Endodermal cell (in vitro differentiated cells): ENCODE data around the gene ZNF224. TPM values are rescaled to one million over a fixed set of nuclear protein-coding genes. Genes with fewer than 3 reads are reported as not detected.
A peak's percentile ranks its signal among the peaks of the same experiment; 100 is the strongest.

Source experiments
- DNase-seq: peaks from one replicate; pipeline ENCODE4 v3.0.0-alpha.2; 2017
- H3K27ac ChIP-seq: 2 replicates; pipeline ENCODE4 v1.5.1; 2013; ENCODE audit warnings: mild to moderate bottlenecking, low read depth, low read length, moderate library complexity
- H3K27me3 ChIP-seq: 2 replicates; pipeline ENCODE4 v1.6.1; 2013; ENCODE audit warnings: mild to moderate bottlenecking, low read length, moderate library complexity; ENCODE audit not compliant: insufficient read depth, control insufficient read depth, poor library complexity, severe bottlenecking
- H3K36me3 ChIP-seq: 2 replicates; pipeline ENCODE4 v1.7.0; 2013; ENCODE audit warnings: mild to moderate bottlenecking, low read length, moderate library complexity; ENCODE audit not compliant: control insufficient read depth, insufficient read depth
- H3K4me1 ChIP-seq: one replicate; pipeline ENCODE4 v1.7.0; 2013; ENCODE audit warnings: low read length; ENCODE audit not compliant: control insufficient read depth, insufficient read depth
- H3K4me3 ChIP-seq: 2 replicates; pipeline ENCODE4 v1.5.1; 2013; ENCODE audit warnings: mild to moderate bottlenecking, low read length, moderate library complexity
- H3K9ac ChIP-seq: 2 replicates; pipeline ENCODE4 v1.6.1; 2013; ENCODE audit warnings: mild to moderate bottlenecking, low read length, moderate library complexity; ENCODE audit not compliant: poor library complexity, severe bottlenecking; ENCODE audit errors: extremely low read depth
- H3K9me3 ChIP-seq: 2 replicates; pipeline ENCODE4 v1.6.1; 2013; ENCODE audit warnings: mild to moderate bottlenecking, low read length, moderate library complexity; ENCODE audit not compliant: control insufficient read depth
- H3K27ac Mint-ChIP-seq: 2 replicates; pipeline ENCODE4 v1.8.0; 2020; ENCODE audit warnings: mixed read lengths
- H3K27me3 Mint-ChIP-seq: 2 replicates; pipeline ENCODE4 v1.8.0; 2021; ENCODE audit warnings: mild to moderate bottlenecking, mixed read lengths; ENCODE audit not compliant: insufficient read depth
- H3K36me3 Mint-ChIP-seq: 2 replicates; pipeline ENCODE4 v1.8.0; 2020; ENCODE audit warnings: low read depth, mixed read lengths
- H3K4me1 Mint-ChIP-seq: 2 replicates; pipeline ENCODE4 v1.8.0; 2020; ENCODE audit warnings: mixed read lengths
- H3K4me3 Mint-ChIP-seq: 2 replicates; pipeline ENCODE4 v1.8.0; 2020; ENCODE audit warnings: mild to moderate bottlenecking, moderate library complexity, mixed read lengths
- H3K9me3 Mint-ChIP-seq: 2 replicates; pipeline ENCODE4 v1.8.0; 2020; ENCODE audit warnings: mild to moderate bottlenecking, mixed read lengths
- CTCF ChIP-seq: fragments of 200-600 bp; sonication (generic); conservative IDR thresholded peaks from 2 replicates; pipeline ENCODE4 v1.5.0; 2021; ENCODE audit warnings: antibody characterized with exemption, mild to moderate bottlenecking
- WGBS, 2 experiments: methylation state at CpG; one replicate each; pipeline versions ENCODE4 v1.1.5 to v1.1.7; 2013; ENCODE audit warnings: missing lambda C conversion rate in 2 of 2, mixed read lengths in 1 of 2; ENCODE audit not compliant: insufficient coverage in 1 of 2, insufficient read length in 1 of 2; 5-methylcytosine and 5-hydroxymethylcytosine counted together
- total RNA-seq, 2 donors: library from RNA; stranded (reverse); fragmentation: NEBNext Ultra II Directional in 1 of 2; extraction: Animal tissue kit (Norgen Biotek cat#: 25700) in 1 of 2; gene quantifications; 2 replicates in 1 of 2; 3 replicates in 1 of 2; pipeline ENCODE4 v1.2.1, GENCODE V29; 2021

The ZNF224 gene
- total RNA-seq, 2 donors from 2014 or later, result 19.7 to 22.1 TPM

- Histone ChIP-seq H3K4me1 (no peaks in the 10 kb centered on the region), H3K27ac (no peak within 1 kb of the TSS), H3K9me3 (peaks cover 19% of the 10 kb centered on the region), H3K4me3 (peak within 1 kb of the TSS; percentile 88), H3K36me3 (peaks cover 12% of the 10 kb centered on the region), H3K27me3 (no peaks in the 10 kb centered on the region), H3K9ac (peak within 1 kb of the TSS; percentile 35)
- Mint-ChIP-seq H3K27me3 (peaks cover 15% of the 10 kb centered on the region), H3K27ac (peak within 1 kb of the TSS; percentile 82), H3K4me3 (peak within 1 kb of the TSS; percentile 80), H3K9me3 (peaks cover 28% of the 10 kb centered on the region), H3K4me1 (no peaks in the 10 kb centered on the region), H3K36me3 (peaks cover 23% of the 10 kb centered on the region)
- DNase-seq, result peak; percentile 96
- whole genome bisulfite sequencing, 2 experiments, result 1 to 5% methylated on average over 20 to 40 of the region's 40 CpGs
- TF ChIP-seq CTCF, result no peak
Observed at GRCh38 chr19:44071824-44072542, 22.2 kb upstream of the ZNF224 start, which contains the start of gene ZNF284. TSS of gene ZNF284 (plus strand) at chr19:44072159. CDS start at chr19:44076390, 4,231 bp downstream.

- peaks cover 15% of the 10 kb centered on the region for H3K27me3 Mint-ChIP-seq
- H3K4me3 Mint-ChIP-seq, result peak overlapping the region; percentile 80
- Histone ChIP-seq H3K4me1 (no peaks in the 10 kb centered on the region), H3K9ac (peak overlapping the region; percentile 35), H3K4me3 (peak overlapping the region; percentile 88), H3K27me3 (no peaks in the 10 kb centered on the region), H3K9me3 (peaks cover 13% of the 10 kb centered on the region), H3K36me3 (peaks cover 6% of the 10 kb centered on the region), H3K27ac (no peak overlapping the region)
- 55 to 62% methylated on average over 13 to 18 of the region's 18 CpGs for WGBS, 2 experiments
- DNase-seq, result no peak
- no peak for TF ChIP-seq CTCF
- H3K9me3 Mint-ChIP-seq, result peaks cover 21% of the 10 kb centered on the region
- peaks cover 18% of the 10 kb centered on the region for H3K36me3 Mint-ChIP-seq
- H3K27ac Mint-ChIP-seq, result no peak overlapping the region
- no peaks in the 10 kb centered on the region for H3K4me1 Mint-ChIP-seq
Observed at GRCh38 chr19:44072543-44073401, 21.4 kb upstream of the ZNF224 start.

- Histone ChIP-seq H3K4me1 (no peaks in the 10 kb centered on the region), H3K9me3 (no peaks in the 10 kb centered on the region), H3K4me3 (no peak overlapping the region), H3K27ac (no peak overlapping the region), H3K36me3 (peaks cover 5% of the 10 kb centered on the region), H3K27me3 (no peaks in the 10 kb centered on the region), H3K9ac (no peak overlapping the region)
- no peak for DNase-seq
- peaks cover 11% of the 10 kb centered on the region for H3K27me3 Mint-ChIP-seq
- 94% methylated on average over 1 of the region's 2 CpGs; no CpG with 5 or more reads in 1 of the 2 experiments for WGBS, 2 experiments
- peaks cover 5% of the 10 kb centered on the region for H3K9me3 Mint-ChIP-seq
- no peak for TF ChIP-seq CTCF
- H3K36me3 Mint-ChIP-seq, result peaks cover 23% of the 10 kb centered on the region
- no peak overlapping the region for H3K4me3 Mint-ChIP-seq
- H3K27ac Mint-ChIP-seq, result no peak overlapping the region
- no peaks in the 10 kb centered on the region for H3K4me1 Mint-ChIP-seq
Observed at GRCh38 chr19:44076325-44076724, 17.8 kb upstream of the ZNF224 start.
